Measurements from ENCODE around the gene LRRFIP1. TPM values are rescaled to one million over a fixed set of nuclear protein-coding genes. Genes with fewer than 3 reads are reported as not detected.
"Not testable (repeated sequence)": the region's sequence is repeated elsewhere in the genome, so short reads cannot be mapped to it uniquely, and the experiment has no call there.

LRRFIP1 gene
- polyA plus RNA-seq, 1 of the 3 experiments (the other 2 are of a cell fraction), result 47.3 TPM

DNA sequence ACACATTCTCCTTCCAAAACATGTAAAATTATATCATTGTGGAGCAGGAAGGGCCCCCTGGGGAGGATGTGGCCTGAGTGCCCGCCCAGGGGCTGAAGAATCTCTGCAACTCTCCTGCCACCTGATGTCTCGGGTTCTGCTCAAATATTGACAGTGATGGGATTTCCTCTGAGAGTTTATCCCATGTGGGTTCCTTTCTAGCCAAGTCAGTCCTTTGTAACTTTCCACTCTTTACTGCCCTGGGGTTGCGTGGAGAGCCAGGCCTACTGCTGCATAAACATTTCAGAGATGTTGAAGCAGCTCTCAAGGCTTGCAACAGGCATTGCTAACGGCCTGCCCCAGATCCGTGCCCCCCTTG lies 32.9 kb upstream of the LRRFIP1 start:
- no peak overlapping the region for H2AFZ ChIP-seq (ENCODE audit: low read depth)

DNA sequence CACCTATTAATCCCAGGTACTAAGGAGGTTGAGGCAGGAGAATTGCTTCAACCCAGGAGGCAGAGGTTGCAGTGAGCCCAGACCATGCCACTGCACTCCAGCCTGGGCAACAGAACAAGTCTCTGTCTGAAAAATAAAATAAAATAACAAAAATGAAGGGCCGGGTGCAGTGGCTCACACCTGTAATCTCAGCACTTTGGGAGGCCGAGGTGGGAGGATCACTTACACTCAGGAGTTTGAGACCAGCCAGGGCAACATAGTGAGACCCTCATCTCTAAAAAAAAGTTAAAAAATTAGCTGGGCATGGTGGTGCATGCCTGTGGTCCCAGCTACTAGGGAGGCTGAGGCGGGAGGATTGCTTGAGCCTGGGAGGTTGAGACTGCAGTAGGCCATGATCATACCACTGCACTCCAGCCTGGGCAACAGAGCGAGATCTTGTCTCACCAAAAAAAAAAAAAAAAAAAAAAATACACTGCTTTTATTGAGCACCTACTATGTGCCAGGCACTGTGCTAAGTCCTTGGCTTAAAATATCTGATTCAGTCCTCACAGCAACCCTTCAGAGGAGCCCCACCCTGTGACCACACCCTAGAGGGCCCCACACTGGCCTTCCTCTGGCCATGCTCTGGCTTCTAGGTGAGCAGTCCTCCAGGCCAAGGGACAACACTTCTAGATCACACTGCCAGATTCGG lies 31.4 kb upstream of the LRRFIP1 start:
- 88% methylated on average over 4 of the region's 5 CpGs for WGBS (ENCODE audit: low lambda C conversion rate)
- H3K4me3 ChIP-seq (ENCODE audit: low read depth in 2 of 2, low read length in 1 of 2); H3K4me1 ChIP-seq (ENCODE audit: control insufficient read depth in 1 of 2, insufficient read depth in 2 of 2, low read depth in 1 of 2, low read length in 1 of 2); H3K9me2 ChIP-seq; H3K36me3 ChIP-seq (replicated peaks in 1 of 2; ENCODE audit: control insufficient read depth in 1 of 2, insufficient read depth in 2 of 2, low read length in 1 of 2); H3K4me2 ChIP-seq; H4K20me1 ChIP-seq (ENCODE audit: insufficient read depth); H3K27ac ChIP-seq (ENCODE audit: low read depth in 2 of 2, low read length in 1 of 2); DNase-seq; H2AFZ ChIP-seq (ENCODE audit: low read depth); H3K27me3 ChIP-seq (ENCODE audit: insufficient read depth); H3F3A ChIP-seq (replicated peaks; ENCODE audit: insufficient read depth); H3K9me3 ChIP-seq; H3K79me2 ChIP-seq (ENCODE audit: insufficient read depth); CTCF ChIA-PET; POLR2A ChIA-PET; H3K9ac ChIP-seq: not testable (repeated sequence)

More for the DNA sequence above, 32.9 kb upstream of the LRRFIP1 start:
- Histone ChIP-seq H3K9ac (no peak overlapping the region), H3F3A (replicated peaks; ENCODE audit: insufficient read depth) (peaks cover 3% of the 10 kb centered on the region), H3K27me3 (ENCODE audit: insufficient read depth) (no peaks in the 10 kb centered on the region), H3K4me2 (no peak overlapping the region), H3K4me1 (ENCODE audit: control insufficient read depth in 1 of 2, insufficient read depth in 2 of 2, low read depth in 1 of 2, low read length in 1 of 2) (peaks cover 0 to 8% of the 10 kb centered on the region in 2 experiments; a peak in 1 of 4 replicates), H3K4me3 (ENCODE audit: low read depth in 2 of 2, low read length in 1 of 2) (no peak overlapping the region), H3K9me3 (no peaks in the 10 kb centered on the region), H3K36me3 (replicated peaks in 1 of 2; ENCODE audit: control insufficient read depth in 1 of 2, insufficient read depth in 2 of 2, low read length in 1 of 2) (no peaks in the 10 kb centered on the region), H3K9me2 (no peaks in the 10 kb centered on the region), H3K79me2 (ENCODE audit: insufficient read depth) (no peaks in the 10 kb centered on the region), H4K20me1 (ENCODE audit: insufficient read depth) (no peaks in the 10 kb centered on the region), H3K27ac (ENCODE audit: low read depth in 2 of 2, low read length in 1 of 2) (no peak overlapping the region)
- ChIA-PET POLR2A (no interaction called here), CTCF (interaction anchor here (1.0 to 3.0 kb wide), 2 partner anchors 23 to 82 kb away, joined by 3 to 14 read pairs; no protein-coding TSS in a partner anchor)
- no peak for DNase-seq
- no peak for TF ChIP-seq ELF1 (IDR thresholded peaks at IDR 0.05)
- no peak for TF ChIP-seq NRF1 (IDR thresholded peaks at IDR 0.05; ENCODE audit: low read depth, low read length)
- TF ChIP-seq EZH2phosphoT487 (IDR thresholded peaks at IDR 0.05; ENCODE audit: borderline replicate concordance, low read depth), result no peak
- TF ChIP-seq RAD21 (IDR thresholded peaks at IDR 0.05; ENCODE audit: low read length), result no peak
- TF ChIP-seq GABPA (IDR thresholded peaks at IDR 0.05; ENCODE audit: low read depth), result no peak
- TF ChIP-seq, protein P1, sequence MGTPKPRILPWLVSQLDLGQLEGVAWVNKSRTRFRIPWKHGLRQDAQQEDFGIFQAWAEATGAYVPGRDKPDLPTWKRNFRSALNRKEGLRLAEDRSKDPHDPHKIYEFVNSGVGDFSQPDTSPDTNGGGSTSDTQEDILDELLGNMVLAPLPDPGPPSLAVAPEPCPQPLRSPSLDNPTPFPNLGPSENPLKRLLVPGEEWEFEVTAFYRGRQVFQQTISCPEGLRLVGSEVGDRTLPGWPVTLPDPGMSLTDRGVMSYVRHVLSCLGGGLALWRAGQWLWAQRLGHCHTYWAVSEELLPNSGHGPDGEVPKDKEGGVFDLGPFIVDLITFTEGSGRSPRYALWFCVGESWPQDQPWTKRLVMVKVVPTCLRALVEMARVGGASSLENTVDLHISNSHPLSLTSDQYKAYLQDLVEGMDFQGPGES (IDR thresholded peaks at IDR 0.05; ENCODE audit: low read depth, low read length), result no peak
- TF ChIP-seq, protein P2, sequence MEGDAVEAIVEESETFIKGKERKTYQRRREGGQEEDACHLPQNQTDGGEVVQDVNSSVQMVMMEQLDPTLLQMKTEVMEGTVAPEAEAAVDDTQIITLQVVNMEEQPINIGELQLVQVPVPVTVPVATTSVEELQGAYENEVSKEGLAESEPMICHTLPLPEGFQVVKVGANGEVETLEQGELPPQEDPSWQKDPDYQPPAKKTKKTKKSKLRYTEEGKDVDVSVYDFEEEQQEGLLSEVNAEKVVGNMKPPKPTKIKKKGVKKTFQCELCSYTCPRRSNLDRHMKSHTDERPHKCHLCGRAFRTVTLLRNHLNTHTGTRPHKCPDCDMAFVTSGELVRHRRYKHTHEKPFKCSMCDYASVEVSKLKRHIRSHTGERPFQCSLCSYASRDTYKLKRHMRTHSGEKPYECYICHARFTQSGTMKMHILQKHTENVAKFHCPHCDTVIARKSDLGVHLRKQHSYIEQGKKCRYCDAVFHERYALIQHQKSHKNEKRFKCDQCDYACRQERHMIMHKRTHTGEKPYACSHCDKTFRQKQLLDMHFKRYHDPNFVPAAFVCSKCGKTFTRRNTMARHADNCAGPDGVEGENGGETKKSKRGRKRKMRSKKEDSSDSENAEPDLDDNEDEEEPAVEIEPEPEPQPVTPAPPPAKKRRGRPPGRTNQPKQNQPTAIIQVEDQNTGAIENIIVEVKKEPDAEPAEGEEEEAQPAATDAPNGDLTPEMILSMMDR (IDR thresholded peaks at IDR 0.05), result no peak
- TF ChIP-seq JUND (IDR thresholded peaks at IDR 0.05), result no peak
- no peak for TF ChIP-seq SMC3 (IDR thresholded peaks at IDR 0.05; ENCODE audit: low read depth, low read length)
- no peak for TF ChIP-seq NFIC (IDR thresholded peaks at IDR 0.05; ENCODE audit: borderline replicate concordance)
- no peak for TF ChIP-seq TCF12 (IDR thresholded peaks at IDR 0.05)
- TF ChIP-seq MXI1 (IDR thresholded peaks at IDR 0.05; ENCODE audit: low read depth, low read length), result no peak
- TF ChIP-seq FOXM1 (IDR thresholded peaks at IDR 0.05; ENCODE audit: low read depth), result no peak
- TF ChIP-seq CHD2 (IDR thresholded peaks at IDR 0.05; ENCODE audit: low read length, partially characterized antibody), result no peak
- TF ChIP-seq, protein P3, sequence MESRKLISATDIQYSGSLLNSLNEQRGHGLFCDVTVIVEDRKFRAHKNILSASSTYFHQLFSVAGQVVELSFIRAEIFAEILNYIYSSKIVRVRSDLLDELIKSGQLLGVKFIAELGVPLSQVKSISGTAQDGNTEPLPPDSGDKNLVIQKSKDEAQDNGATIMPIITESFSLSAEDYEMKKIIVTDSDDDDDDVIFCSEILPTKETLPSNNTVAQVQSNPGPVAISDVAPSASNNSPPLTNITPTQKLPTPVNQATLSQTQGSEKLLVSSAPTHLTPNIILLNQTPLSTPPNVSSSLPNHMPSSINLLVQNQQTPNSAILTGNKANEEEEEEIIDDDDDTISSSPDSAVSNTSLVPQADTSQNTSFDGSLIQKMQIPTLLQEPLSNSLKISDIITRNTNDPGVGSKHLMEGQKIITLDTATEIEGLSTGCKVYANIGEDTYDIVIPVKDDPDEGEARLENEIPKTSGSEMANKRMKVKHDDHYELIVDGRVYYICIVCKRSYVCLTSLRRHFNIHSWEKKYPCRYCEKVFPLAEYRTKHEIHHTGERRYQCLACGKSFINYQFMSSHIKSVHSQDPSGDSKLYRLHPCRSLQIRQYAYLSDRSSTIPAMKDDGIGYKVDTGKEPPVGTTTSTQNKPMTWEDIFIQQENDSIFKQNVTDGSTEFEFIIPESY (IDR thresholded peaks at IDR 0.05; ENCODE audit: borderline replicate concordance, low read depth), result no peak
- TF ChIP-seq, protein P4, sequence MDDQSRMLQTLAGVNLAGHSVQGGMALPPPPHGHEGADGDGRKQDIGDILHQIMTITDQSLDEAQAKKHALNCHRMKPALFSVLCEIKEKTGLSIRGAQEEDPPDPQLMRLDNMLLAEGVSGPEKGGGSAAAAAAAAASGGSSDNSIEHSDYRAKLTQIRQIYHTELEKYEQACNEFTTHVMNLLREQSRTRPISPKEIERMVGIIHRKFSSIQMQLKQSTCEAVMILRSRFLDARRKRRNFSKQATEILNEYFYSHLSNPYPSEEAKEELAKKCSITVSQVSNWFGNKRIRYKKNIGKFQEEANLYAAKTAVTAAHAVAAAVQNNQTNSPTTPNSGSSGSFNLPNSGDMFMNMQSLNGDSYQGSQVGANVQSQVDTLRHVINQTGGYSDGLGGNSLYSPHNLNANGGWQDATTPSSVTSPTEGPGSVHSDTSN (IDR thresholded peaks at IDR 0.05), result no peak
- TF ChIP-seq RFX5 (IDR thresholded peaks at IDR 0.05; ENCODE audit: low read length), result no peak
- no peak for TF ChIP-seq YY1 (IDR thresholded peaks at IDR 0.05; ENCODE audit: low read depth)
- TF ChIP-seq RCOR1 (IDR thresholded peaks at IDR 0.05; ENCODE audit: low read length), result no peak
- WGBS (ENCODE audit: low lambda C conversion rate), result 82% methylated on average over 3 of the region's 5 CpGs

Measured in SK-N-SH (cell line).